Stimulated activated CD4-positive, alpha-beta T cell treated with anti-CD3 and anti-CD28 coated beads, Interleukin-4, amount 100 ng/mL, for 4 hours (primary cell): ENCODE results near the gene TRIM44.
"Not testable (repeated sequence)": the region's sequence is repeated elsewhere in the genome, so short reads cannot be mapped to it uniquely, and the experiment has no call there.

Source experiments
- DNase-seq, 2 experiments: peaks; one replicate each; pipeline ENCODE4 v3.0.0-alpha.2; 2020

The TRIM44 gene

GRCh38 chr11:35675901-35676610 lies 13.5 kb downstream of the TRIM44 start:
- no peak for DNase-seq

GRCh38 chr11:35676611-35676965 lies 14.0 kb downstream of the TRIM44 start:
- DNase-seq = no peak

- no peak for DNase-seq
These were observed 15.3 kb downstream of the TRIM44 start for GRCh38 chr11:35677904-35678303.

- DNase-seq = no peak
These were observed 15.9 kb downstream of the TRIM44 start for GRCh38 chr11:35678471-35678870.

GRCh38 chr11:35678975-35679374 lies 16.4 kb downstream of the TRIM44 start:
- DNase-seq = no peak

- no peak for DNase-seq
These were observed 17.9 kb downstream of the TRIM44 start for GRCh38 chr11:35680506-35680905.

- DNase-seq = no peak
These were observed 18.7 kb downstream of the TRIM44 start for GRCh38 chr11:35681163-35681767.

- DNase-seq = no peak
These were observed 19.9 kb downstream of the TRIM44 start for GRCh38 chr11:35682230-35683173.

GRCh38 chr11:35683728-35684339 lies 21.3 kb downstream of the TRIM44 start:
- no peak for DNase-seq

- DNase-seq = no peak
These were observed 25.4 kb downstream of the TRIM44 start for GRCh38 chr11:35688023-35688422.

GRCh38 chr11:35689081-35689996 lies 26.8 kb downstream of the TRIM44 start:
- no peak for DNase-seq

GRCh38 chr11:35702126-35702525 lies 39.6 kb downstream of the TRIM44 start:
- DNase-seq = no peak

GRCh38 chr11:35709376-35709775 lies 46.8 kb downstream of the TRIM44 start:
- DNase-seq = no peak

- DNase-seq = no peak
These were observed 48.8 kb downstream of the TRIM44 start for GRCh38 chr11:35711173-35711910.

GRCh38 chr11:35711924-35712323 lies 49.3 kb downstream of the TRIM44 start:
- no peak for DNase-seq

- no peak for DNase-seq
These were observed 50.0 kb downstream of the TRIM44 start for GRCh38 chr11:35712533-35712932.

GRCh38 chr11:35714882-35715627 lies 52.5 kb downstream of the TRIM44 start:
- DNase-seq = no peak

GRCh38 chr11:35715677-35716076 lies 53.1 kb downstream of the TRIM44 start:
- DNase-seq = not testable (repeated sequence)

- DNase-seq = no peak
These were observed 54.5 kb downstream of the TRIM44 start for GRCh38 chr11:35717043-35717442.

- no peak for DNase-seq
These were observed 54.9 kb downstream of the TRIM44 start for GRCh38 chr11:35717520-35717919.
